OCI-M1 (cell line): ENCODE measurements around the gene MORN1.
"Not testable (repeated sequence)": the region's sequence is repeated elsewhere in the genome, so short reads cannot be mapped to it uniquely, and the experiment has no call there.

ENCODE experiments used
- DNase-seq: peaks from one replicate; lab custom pipeline; 2025; lab: John Stamatoyannopoulos, UW

MORN1 gene

DNA sequence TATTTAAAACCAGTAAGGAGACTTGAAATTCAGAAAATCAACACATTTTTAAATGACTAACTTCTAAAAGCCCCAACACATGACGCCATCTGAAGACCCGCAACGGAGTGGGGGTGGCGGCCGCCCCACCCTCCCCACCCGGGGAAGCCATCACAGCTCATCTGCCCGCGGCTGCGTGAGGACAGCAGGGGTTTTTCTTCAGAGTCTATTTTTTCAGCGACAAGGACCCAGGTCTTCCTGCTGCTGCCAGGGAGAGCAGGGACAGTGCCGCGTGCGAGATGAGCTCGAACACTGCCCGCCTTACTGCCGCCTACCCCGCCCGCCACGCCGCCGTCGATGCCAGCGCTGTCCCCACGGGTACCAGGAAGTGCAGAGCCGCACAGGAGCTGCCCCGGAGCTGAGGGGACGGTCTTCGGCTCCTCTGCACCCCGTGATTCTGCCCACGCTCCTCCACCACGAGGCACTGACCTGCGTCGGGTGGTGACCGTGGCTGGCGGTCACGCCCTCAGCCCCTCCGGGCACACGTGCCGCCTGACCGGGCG lies 84.2 kb downstream of the MORN1 start:
- DNase-seq: no peak

DNA sequence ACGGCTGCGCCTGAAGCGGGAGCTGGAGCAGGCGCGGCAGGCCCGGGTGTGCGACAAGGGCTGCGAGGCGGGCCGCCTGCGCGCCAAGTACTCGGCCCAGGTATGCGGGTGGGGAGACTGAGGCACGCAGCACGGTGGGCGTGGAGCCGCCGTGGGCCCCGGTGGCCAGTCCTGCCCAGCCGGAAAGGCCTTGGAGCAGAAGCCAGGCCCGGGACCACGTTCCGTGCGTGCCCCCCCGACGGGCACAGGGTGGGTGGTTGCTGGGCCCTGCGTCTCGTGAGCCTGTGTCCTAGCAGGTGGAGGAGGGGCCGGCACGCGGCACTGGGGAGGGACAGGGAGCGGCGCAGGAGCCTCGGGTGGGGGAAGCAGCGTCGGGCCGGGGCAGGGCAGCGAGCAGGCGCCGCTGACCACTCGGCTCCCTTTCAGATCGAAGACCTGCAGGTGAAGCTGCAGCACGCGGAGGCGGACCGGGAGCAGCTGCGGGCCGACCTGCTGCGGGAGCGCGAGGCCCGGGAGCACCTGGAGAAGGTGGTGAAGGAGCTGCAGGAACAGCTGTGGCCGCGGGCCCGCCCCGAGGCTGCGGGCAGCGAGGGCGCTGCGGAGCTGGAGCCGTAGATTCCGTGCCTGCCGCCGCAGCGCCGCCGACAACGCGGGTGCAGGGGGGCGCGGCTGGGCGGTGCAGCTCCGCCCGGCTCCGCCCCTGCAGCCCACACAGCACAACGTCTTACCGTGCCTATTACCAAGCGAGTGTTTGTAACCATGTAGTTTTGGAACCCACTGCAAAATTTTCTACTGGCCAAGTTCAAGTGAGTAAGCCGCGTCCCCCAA lies 85.0 kb downstream of the MORN1 start:
- no peak for DNase-seq

DNA sequence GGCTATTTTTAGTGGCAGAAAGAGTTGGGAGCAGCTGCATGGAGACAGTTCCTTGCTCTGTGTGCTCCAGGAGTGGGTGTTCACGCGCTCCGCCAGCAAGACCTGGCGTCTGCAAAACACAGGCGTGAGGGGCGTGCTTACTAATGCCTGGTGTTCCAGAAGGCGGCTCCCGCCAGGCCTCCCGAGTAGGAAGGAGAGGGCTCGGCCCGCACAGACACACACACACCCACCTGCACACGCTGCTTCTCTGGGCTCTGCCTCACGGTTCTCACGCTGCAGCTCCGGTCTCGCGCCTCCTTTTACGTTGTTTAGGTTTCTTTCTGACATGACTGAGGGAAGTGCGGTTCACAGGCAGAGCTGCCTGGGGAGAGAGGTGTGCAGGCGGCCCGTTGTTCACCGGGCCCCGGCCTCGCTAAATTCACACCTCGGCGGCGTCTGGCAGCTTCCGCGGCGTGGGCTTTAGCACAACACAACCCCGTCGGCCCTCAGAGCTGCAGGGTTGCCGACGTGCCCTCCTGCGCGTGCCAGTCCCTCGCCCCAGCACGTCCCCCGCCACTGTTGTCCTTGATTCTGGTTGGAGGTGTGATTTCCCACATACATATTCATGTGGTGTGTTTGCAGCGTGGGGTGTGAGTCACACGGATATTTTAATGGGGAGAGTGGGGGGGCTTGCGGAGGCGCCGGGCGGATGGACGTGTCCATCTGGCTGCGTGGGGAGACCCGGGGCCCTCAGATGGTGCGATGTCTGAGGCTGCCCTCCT lies 86.3 kb downstream of the MORN1 start:
- no peak for DNase-seq

DNA sequence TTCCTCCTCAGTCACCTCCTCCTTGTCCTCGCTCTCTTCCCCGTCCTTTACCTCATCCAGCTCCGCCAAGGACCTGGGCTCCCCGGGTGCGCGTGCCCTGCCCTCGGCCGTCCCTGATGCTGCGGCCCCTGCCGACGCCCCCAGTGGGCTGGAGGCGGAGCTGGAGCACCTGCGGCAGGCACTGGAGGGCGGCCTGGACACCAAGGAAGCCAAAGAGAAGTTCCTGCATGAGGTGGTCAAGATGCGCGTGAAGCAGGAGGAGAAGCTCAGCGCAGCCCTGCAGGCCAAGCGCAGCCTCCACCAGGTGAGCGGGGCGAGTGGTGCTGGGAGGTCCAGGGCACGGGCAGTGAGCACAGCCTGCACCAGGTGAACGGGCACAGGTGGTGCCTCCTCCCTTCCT lies 87.1 kb downstream of the MORN1 start:
- no peak for DNase-seq

DNA sequence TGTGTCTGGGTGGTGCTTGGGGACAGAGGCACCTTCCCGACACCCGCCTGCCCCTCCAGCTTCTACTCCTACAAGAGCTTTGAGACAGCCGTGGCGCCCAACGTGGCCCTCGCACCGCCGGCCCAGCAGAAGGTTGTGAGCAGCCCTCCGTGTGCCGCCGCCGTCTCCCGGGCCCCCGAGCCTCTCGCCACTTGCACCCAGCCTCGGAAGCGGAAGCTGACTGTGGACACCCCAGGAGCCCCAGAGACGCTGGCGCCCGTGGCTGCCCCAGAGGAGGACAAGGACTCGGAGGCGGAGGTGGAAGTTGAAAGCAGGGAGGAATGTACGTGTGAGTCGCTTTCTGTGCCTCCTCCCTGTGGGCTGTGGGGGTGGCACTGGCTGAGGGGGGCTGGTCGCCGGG lies 87.6 kb downstream of the MORN1 start:
- no peak for DNase-seq

DNA sequence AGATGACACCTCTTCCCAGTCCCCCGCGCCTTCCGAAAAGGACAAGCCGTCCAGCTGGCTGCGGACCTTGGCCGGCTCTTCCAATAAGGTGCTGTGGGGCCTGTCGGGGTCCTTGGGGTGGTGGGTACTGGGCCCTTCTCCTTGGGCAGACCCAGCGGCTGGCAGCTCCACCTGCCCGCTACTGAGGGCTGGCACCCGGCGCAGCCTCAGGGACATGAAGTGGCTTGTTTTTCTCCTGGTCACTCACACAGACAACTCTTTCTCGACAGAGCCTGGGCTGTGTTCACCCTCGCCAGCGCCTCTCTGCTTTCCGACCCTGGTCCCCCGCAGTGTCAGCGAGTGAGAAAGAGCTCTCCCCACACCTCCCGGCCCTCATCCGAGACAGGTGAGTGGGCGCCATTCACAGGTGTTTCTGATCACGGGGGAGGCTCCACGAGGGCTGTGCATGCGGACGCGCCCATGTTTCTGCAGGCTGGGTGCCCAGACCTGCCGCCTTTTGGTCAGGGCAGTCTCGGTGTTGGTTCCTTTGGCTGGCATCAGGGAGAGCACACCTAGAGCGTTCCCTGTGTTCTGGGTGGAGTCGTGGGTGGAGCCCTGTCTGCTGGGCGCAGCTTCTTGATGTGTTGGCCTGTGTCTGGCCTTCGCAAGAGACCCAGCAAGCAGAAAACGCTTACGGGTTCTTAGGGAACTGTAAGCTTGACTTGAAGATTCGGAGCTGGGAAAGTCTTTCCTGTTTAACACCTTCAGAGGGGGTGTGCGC lies 88.2 kb downstream of the MORN1 start:
- no peak for DNase-seq

DNA sequence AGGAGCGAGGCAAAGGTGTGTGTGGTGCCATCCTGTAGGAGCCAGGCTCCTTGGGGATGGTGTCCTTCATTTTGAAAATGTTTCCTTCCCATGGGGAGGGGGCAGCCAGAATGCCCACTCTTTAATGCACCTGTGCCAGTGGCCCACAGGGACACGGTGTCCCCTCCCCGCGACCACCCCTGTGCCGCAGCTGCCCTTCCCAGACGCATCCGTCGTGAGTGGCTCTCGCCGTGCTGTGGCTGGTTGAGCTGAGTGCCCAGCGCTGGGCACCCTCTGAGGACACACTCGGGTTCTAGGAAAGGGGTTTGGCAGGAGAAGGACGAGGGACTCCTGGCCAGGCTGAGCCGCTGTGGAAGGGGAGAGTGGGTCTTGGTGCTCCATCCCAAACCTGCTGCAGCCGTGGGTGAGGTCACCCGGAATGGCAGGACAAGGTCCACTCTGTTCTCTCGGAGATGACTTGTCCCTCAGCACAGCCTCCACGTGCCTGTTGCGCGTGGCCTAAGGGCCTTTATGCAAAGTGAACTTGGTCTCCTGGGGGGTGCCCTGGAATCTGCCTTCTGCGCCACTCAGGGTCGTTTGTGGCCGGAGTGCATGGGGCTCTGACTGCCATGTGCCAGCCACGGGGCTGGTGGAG lies 88.9 kb downstream of the MORN1 start:
- DNase-seq: no peak

DNA sequence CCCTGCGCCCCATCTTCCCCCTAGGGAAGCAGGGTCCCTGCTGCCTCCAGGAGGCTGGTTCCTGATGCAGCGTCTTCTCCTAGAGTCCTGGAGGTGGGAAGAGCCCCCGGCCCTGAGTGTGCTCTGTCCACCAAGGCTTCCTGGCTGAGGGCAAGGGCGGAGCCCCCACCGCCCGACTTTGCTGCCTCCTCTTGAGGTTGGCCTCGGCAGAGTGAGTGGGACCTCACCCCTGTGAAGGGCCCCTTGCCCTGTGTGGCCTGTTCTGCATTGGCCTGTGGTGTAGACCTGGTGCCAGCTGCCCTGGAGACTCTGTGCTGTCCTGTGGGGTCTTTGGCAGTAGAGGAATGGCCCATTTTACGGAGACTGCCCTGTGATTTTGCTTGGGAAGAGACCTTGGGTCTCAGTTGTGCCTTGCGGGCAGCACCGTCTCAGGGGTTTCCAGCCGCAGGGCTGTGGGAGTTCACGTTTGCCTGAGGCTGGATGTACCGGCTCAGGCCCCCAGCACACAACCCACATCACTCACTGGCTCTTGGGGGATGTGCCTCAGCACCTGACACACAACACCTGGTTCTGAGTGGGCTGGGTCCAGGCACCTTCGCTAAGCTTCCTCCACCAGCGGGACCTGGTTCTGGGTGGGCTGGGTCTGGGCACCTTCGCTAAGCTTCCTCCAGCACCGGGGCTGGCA lies 89.6 kb downstream of the MORN1 start:
- no peak for DNase-seq

DNA sequence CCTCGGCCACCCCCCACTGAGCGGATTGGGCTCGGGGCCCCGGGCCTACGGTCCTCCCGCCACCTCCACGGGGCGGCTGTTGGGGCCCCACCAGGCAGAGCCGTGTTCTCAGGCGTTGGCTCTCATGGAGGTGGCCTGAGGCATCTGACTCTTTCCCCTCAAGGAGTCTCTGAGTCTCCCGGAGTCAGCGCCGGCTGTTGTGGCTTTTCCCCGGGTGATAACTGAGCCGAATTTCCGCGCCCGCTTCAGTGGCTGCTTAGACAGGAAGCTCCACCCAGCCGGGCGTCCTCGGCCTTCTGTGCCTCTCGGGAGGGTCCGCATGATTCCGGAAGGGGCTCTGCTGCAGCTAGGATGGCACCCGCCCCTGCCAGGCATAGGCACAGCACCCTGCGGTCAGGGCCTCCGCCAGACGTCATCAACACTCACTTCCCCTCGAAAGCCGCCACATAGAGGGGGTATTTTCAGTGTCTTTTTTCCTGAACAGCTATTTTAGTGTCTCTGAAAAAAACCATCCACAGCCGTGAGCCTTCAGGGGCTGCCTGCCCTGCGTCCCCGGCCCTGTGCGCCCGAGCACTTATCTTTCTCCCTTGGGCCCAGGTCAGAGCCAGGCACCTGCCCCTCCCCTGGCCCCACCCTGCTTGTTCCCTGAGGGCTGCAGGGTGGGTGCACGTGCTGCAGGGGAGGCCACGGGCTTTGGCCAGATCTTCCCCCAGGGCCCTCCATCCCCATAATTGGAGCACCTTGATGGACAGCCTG lies 90.3 kb downstream of the MORN1 start:
- peak; percentile 69 for DNase-seq

DNA sequence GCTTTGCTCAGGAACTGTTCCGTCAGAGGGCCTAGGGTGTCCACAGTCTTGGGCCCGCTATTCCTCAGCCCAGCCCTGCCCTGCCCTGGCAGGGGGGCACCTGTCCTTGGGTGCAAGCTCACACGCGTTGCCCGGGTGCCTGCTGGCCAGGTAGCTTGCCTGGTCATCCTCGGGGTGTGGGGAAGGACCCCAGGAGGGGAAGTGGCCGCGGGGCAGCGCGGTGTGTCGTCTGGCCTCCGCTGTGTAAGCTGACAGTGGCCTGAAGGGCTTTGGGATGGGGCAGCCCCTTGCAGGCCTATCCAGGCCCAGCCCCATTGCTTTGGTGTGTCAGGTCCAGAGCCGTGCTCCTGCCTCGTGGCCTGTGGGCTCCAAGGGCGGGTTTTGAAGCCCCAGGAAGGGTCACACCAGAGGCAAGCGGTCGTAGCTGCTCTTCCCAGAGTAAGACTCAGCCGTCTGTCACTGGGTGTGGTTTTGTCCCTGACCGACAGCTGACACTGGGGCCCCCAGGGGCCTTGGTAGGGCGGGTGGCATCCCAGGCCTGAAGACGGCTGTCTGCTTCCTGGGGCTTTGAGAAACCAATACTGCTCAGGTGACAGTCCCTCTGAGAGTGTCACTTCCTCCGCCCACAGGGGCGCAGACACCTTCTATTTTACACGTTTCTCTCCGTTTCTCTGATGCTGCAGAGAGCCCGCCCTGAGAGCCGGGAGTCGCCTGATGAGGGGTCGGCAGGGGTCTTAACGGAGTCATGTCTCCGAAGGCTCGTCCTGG lies 91.2 kb downstream of the MORN1 start:
- DNase-seq: peak; percentile 21

DNA sequence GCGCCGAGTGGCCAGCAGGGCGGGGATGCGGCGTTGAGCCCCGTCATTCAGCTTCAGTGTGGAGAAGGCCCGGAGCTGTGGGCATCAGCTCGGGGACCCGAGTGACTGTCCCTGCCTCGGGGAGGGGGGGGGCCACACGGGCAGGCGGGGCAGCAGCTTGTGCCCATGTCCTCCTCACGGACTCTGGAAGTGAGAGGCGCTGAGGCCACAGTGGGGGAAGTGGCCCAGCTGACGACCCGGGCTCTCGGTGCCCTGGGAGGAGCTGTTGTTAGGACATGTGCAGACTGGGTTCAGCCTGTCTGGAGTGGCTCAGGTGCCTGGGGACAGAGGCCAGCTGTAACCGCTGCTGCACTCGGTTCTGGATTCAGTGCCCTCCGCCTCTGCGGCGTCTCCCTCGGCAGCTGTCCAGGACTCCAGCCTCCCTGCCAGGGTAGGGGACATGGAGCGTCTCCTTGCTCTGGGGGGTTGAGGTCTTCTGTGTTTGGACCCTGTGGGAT lies 92.2 kb downstream of the MORN1 start:
- no peak for DNase-seq

DNA sequence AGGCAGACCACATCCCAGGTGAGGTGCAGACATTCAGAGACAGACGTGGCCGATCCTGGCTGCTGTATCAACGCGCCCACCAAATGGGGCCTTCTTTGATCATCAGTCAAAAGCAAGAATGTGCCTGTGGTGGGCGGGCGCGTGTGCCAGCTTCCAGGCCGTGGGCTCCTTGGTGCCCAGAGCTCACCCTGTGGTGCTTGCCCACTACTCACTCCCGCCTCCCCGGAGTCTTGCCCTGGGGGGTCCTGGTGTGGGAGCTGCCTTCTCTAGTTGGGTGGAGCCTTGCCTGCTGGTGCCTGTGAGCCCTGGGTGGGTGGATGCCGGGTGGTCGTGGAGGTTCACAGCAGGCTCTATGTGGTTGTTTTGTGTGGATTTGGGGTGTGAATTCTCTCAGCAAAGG lies 92.7 kb downstream of the MORN1 start:
- DNase-seq: no peak

DNA sequence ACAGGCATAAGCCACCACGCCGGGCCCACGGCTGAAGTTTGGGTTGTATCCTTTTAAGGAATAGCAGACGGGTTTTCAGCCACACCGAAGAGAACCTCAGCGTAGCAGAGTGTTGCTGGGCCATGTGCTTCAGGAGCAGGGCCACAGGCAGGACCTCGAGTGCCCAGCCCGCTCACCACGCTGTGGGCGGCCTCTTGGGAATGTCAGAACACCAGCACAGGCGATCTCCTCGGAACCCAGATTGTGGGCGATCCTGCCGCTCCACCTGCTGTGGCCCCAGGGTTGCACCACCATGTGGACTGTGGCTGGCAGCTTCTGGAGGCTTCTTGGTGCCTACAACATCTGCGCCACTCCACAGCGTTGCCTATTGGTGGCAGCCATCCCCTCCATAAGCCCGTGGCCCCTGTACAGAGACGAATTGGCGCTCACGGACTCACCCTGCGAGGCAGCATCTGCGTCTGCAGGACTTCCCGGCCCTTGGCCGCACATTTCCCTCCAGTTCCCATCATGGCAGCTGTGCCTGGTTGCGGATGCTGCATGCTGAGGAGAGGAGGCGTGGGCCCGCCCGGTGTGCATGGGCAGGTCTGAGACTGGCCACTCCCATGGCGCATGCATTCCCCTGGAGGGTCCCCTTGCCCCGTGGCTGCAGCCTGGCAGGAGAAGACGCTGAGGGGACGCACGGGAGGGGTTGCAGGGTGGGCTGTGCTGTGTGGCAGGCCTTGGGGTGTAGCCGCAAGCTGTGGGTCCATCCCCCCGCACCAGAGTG lies 93.9 kb downstream of the MORN1 start:
- no peak for DNase-seq

DNA sequence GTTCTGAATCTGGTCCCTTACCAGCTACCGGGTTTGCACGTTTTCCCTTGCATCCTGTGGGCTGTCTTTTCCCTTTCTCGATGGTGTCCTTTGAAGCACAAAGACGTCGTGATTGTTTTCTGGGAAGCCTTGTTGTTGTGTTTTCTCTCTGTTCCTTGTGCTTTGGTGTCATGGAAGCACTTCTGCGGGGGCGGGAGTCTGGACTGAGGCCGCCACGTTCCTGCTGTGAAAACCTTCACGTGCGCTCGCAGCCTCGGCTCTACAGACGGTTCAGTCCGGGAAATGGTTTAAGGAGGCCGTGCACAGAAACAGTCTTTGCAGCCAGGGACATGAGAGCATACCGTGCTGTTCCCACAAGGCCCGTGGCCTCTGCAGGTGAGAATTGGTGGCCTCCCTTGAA lies 94.7 kb downstream of the MORN1 start:
- DNase-seq: no peak

DNA sequence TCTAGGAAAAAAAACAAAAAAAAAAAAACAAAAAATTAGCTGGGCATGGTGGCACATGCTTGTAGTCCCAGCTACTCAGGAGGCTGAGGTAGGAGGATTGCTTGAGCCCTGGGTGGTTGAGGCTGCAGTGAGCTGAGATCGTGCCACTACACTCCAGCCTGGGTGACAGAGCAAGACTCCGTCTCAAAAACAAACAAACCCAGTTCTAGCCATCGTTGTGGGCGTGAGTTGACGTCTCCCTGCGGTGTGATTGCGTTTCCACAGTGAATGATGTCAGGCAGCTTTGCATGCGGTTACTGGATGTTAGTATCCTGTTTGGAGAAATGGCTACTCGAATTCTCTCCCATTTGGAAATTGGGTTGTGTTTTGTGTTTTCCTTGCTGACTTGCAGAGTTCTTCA lies 95.1 kb downstream of the MORN1 start:
- DNase-seq: not testable (repeated sequence)

DNA sequence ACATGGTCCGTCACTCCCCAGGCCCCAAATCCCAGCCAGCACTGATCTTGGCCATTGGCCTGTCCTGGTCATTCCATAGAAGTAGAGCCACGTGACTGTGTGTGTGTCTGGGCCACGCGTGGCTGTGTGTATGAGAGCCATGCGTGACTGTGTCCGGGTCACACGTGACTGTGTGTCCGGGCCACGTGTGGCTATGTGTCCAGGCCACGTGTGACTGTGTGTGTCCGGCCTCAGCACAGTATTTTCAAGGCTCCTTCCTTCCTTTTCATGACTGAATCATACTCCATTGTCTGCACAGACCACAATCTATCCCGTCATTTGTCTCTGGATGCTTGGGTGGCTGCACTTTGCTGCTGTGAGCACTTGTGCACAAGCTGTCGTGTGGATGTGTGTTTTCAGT lies 95.8 kb downstream of the MORN1 start:
- no peak for DNase-seq

DNA sequence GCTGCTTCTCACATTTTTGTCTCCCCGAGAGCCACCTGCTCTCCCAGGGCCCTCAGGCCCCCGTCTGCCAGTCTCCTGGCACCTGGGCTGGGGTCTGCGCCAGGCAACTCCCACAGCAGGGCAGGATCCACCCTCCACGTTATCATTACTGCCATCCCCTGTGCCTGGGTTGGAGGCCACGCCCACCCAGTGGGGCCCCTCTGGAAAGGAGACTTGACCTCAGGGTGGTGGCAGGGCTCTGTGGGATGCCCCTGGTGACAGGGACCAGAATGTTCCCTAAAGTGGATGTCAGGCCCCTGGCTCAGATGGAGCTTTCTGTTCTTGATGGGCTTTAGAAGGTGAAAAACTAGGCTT lies 96.7 kb downstream of the MORN1 start:
- no peak for DNase-seq

DNA sequence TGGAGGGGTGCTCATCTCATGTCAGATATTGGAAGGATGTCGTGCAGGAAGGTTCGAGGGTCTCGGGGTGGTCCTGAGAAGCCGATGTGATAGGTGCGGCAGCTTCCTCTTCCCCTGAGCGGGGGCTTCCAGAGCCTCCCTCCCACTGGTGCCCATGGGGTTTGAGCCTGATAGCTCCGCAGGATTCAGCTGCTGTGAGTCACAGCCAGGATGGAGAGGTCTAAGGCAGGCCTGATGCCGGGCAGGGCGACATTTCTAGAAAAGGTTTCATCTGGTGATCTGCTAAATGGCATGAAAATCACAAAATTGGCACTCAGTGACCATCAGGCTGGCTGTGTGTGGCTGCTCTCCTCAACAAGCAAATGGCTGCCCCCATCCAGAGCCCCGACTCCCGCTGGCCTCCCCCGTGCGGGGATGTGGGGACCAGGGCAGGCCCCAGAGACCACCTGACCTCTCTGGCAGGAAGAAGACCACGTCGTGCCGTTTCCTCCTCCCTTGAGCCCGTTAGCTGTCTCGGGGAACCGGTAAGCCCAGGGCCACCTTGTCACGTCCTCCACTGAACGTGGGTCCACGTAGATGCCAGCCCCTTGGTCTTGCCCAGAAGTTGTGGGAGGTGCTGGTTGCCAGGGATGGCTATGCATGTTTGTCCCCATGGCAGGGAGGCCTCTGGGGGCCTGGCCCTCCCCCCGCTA lies 97.2 kb downstream of the MORN1 start:
- no peak for DNase-seq
